GM19099 (cell line): Measurements from ENCODE around the gene NUTF2.
A peak's percentile ranks its signal among the peaks of the same experiment; 100 is the strongest.

Experiments
- POLR2A ChIP-seq: IDR thresholded peaks from 3 replicates; pipeline ENCODE4 v1.6.1; 2011; ENCODE audit warnings: low read depth; ENCODE audit not compliant: insufficient read length; ENCODE audit errors: extremely low read depth

Gene NUTF2

DNA sequence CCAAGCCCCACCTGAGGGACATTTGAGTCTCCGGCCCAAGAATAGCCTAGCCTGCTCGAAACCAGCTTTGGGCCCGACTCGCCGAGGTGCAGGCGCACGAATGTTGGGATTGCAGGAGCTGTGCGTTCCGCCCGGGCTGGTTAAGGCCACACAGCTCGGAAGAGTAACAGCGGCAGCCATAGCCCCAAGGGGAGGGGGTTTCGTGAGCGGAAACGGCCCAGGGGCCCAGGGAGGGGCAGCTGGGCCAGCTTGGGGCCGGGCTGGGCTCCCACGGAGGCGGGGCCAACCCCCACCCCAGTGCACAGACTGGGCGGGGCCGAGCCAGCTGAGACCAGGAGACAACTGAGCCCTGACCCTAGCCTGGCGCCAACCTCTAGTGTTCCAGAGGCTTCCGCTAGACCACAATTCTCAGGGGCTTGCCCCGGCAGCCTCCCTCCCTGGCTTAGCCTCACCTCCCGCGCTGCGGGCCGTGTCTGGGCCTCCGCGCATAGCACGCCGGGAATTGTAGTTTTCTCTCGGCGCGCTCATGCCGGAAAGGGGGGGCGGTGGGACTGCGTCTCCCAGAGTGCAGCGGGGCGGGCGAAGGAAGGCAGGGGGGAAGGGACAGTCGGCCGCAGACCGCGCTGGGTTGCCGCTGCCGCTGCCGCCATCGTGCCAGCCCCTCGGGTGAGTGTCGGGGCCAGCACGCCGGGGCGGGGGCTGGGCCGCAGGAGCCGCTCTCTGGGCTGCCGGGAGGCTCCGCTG, at the start of gene NUTF2:
Gene NUTF2, plus strand, starts transcription at position 614 of the 744 bp plus-strand sequence. CDS start 18,198 bp downstream, outside the sequence.
- peak; percentile 81 for TF ChIP-seq POLR2A

DNA sequence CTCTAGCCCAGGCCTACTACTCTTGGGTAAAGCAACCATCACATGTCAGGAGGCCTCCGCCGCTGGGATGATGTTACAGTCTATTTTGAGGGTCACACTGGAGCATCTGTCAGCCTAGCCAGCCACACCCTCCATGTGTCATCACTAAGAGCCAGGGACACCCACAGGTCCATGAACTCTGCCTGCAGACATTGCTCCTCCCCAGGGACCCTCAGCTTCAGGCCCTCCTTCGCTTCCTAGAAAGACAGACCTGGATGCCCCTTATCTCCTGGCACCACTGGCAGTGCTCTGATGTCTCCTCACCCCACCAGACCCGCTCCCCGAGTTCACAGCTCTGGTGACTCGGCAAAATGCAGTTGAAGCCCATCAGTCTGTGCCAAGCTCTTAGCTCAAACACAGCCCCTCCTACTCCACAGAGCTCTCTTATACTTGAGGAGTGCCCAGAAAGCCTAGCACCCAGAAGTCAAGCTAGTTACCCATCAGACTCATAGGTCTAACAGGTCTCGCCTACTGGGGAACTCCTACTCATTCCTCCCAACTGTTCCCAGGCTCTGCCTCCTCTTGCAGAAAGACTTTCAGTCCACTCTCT, 46.3 kb upstream of the NUTF2 start:
- TF ChIP-seq POLR2A: no peak

DNA sequence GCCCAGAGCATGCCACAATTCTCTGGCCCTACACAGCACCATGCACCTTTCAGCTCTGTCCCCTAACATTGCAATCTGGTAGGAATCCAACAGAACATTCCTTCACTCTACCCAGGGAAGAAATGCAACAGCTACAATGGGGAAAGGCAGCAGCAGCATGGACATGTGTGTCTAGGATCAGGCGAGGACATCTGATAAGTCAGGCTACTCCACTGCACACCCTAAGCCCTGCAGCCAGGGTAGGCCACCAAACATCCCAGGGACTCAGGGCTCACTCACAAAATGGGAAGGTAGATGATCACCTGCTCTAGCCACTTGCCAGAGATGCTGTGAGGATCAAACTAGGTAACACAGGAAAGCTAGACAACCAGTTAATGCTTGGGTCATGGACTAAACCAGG, 45.5 kb upstream of the NUTF2 start:
- no peak for TF ChIP-seq POLR2A

DNA sequence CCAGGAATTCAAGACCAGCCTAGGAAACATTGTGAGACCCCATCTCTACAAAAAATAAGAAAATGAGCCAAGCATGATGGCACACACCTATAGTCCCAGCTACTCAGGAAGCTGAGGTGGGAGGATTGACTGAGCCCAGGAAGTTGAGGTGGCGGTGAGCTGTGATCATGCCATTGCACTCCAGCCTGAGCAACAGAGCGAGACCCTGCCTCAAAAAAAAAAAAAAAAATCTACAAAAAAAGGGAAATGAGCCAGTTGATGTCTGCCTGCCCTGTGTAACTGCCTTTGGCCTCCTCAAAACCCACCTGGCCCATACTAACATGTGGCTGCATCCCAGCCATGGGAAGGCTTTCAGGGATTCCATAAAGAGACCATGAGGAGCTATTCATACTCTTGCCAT, 44.9 kb upstream of the NUTF2 start:
- TF ChIP-seq POLR2A: no peak

DNA sequence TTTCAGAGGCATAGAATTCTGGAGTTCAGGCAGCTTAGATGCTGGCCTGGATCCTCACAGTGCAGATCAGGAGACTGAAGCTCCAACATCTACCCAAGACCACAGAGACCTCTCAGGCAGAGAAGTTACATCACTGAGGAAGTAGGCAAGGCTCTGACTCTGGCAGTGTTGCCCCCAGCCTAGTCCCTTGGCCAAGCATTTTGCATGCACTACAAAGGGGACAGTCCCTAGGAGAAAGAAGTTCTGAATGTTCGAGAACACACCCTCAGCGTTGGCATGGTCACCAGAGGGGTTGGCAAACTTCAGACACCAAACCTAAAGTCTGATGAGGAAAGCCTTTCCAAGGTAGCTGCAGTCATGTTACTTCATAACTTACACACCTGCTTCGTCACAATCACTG, 42.8 kb upstream of the NUTF2 start:
- TF ChIP-seq POLR2A: no peak

- no peak for TF ChIP-seq POLR2A
These were observed 41.7 kb upstream of the NUTF2 start for GRCh38 chr16:67804853-67805542.

DNA sequence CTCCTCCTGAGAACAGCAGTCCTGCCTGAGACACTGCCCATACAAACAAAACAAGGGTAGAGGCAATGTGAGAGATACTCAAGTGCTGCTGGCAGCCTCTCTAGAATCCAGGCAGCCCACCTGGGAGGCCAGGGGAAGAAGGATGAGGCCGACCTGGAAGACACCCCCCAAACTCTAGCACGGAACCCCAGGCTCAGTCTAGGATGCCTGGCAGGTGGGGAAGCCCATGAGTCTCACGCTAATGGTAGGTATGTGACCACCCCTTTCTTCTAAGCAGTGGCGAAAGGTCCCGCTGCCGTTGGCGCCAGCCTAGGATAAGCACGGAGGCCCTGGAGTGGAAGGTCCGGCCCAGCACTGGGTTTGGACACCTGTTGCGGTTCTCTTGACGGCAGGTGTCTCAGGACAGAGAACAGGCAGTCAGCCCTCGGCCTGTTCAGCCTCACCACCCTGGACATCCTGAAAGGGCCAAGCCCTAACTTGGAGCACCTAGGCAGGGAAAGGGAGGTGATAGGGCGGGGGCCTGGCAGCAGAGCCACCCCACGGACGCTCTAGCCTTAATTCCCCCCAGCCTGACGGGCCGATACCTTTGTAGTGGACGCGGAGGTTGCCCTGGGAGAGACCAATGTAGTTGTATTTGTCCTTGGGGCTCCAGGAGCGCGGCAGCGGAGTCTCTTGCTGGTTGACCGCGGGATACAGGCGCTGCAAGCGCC, 40.9 kb upstream of the NUTF2 start:
- no peak for TF ChIP-seq POLR2A

GRCh38 chr16:67806428-67807147, 40.1 kb upstream of the NUTF2 start, which contains the start of the genes RANBP10 and TSNAXIP1:
RANBP10 (minus strand) TSS chr16:67806560; CDS start chr16:67806536, 24 bp downstream.
TSNAXIP1 (plus strand) TSS chr16:67806889; CDS start chr16:67807150, 261 bp downstream.
- peak; percentile 91 for TF ChIP-seq POLR2A

GRCh38 chr16:67807148-67807682, 39.5 kb upstream of the NUTF2 start:
- TF ChIP-seq POLR2A: no peak

GRCh38 chr16:67811899-67812298, 34.8 kb upstream of the NUTF2 start:
- no peak for TF ChIP-seq POLR2A

DNA sequence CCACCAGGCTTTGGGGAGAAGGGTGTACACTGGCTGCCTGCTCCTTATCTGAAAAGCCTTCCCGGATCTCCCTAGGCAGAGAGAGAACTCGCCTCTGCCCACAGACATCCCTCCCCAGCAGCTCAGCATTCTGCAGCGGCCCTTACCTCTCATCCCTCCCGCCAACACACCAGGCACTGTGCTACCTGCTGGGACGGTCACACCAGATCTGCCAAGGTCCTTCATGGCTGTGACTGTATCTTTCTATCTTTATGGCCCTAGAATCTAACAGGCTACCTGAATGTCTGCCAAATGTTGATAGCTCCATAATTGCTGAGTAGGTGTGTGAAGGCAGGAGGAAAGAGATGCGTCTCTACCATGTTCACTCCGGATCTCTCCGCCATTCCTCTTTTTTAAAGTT, 32.2 kb upstream of the NUTF2 start:
- TF ChIP-seq POLR2A: no peak

GRCh38 chr16:67820608-67821259, 26.0 kb upstream of the NUTF2 start:
- TF ChIP-seq POLR2A: no peak

- TF ChIP-seq POLR2A: no peak
These were observed 24.2 kb upstream of the NUTF2 start for GRCh38 chr16:67822511-67822910.

- no peak for TF ChIP-seq POLR2A
These were observed 21.6 kb upstream of the NUTF2 start for GRCh38 chr16:67825119-67825518.

GRCh38 chr16:67825906-67826305, 20.8 kb upstream of the NUTF2 start:
- TF ChIP-seq POLR2A: no peak
